H1 (cell line): ENCODE results near the gene SLCO4C1. TPM values are rescaled to one million over a fixed set of nuclear protein-coding genes. Genes with fewer than 3 reads are reported as not detected.

ENCODE experiments used
- CTCF ChIA-PET: fragments of 300-600 bp; sonication (Branson Sonifier 250); formaldehyde crosslinking; loops from one replicate; lab custom pipeline; 2021; ENCODE audit not compliant: partially characterized antibody; lab: Charles Lee
- POLR2A ChIA-PET: fragments of 300-600 bp; sonication (Branson Sonifier 250); formaldehyde crosslinking; loops from one replicate; lab custom pipeline; 2021; ENCODE audit warnings: inconsistent platforms; ENCODE audit not compliant: partially characterized antibody; lab: Charles Lee
- DNase-seq, 2 experiments: peaks; one replicate each; pipeline versions ENCODE4 v3.0.0 to v3.0.0-alpha.2; 2010 to 2022; ENCODE audit warnings: low spot score in 2 of 2, low read depth in 1 of 2, mixed read lengths in 1 of 2
- FAIRE-seq: peaks from 2 replicates; lab custom pipeline; 2011; peaks lifted over from hg19 to GRCh38; lab: Jason Lieb, UNC
- H2AFZ ChIP-seq: 2 replicates; pipeline ENCODE4 v1.8.1; 2012; ENCODE audit warnings: low read length, inconsistent platforms
- H2AK5ac ChIP-seq: 2 replicates; pipeline ENCODE4 v1.6.1; 2013; ENCODE audit warnings: low read depth, low read length
- H2BK120ac ChIP-seq: replicated peaks from 2 replicates; pipeline ENCODE3; 2013; ENCODE audit warnings: low read depth, low read length, inconsistent platforms
- H2BK12ac ChIP-seq: 2 replicates; pipeline ENCODE4 v1.6.1; 2013; ENCODE audit warnings: low read depth, low read length
- H2BK15ac ChIP-seq: 2 replicates; pipeline ENCODE4 v1.6.1; 2013; ENCODE audit warnings: low read length
- H2BK20ac ChIP-seq: 2 replicates; pipeline ENCODE4 v1.6.1; 2013; ENCODE audit warnings: low read length
- H2BK5ac ChIP-seq: 2 replicates; pipeline ENCODE4 v1.6.1; 2013; ENCODE audit warnings: low read depth, low read length
- H3K14ac ChIP-seq: 2 replicates; pipeline ENCODE4 v1.6.1; 2013; ENCODE audit warnings: inconsistent platforms; ENCODE audit not compliant: insufficient read length
- H3K18ac ChIP-seq: 2 replicates; pipeline ENCODE4 v1.6.1; 2013; ENCODE audit warnings: low read length; ENCODE audit errors: extremely low read depth
- H3K23ac ChIP-seq: 2 replicates; pipeline ENCODE4 v1.6.1; 2013; ENCODE audit warnings: inconsistent platforms; ENCODE audit not compliant: insufficient read length
- H3K23me2 ChIP-seq: 2 replicates; pipeline ENCODE4 v1.6.1; 2013; ENCODE audit warnings: low read depth, low read length
- H3K27ac ChIP-seq: 2 replicates; pipeline ENCODE4 v1.6.1; 2011; ENCODE audit warnings: low read depth, low read length, inconsistent platforms
- H3K27me3 ChIP-seq, 4 experiments: replicated peaks in 1 of 4; 1 replicate in 1 of 4; 2 replicates in 3 of 4; pipeline versions ENCODE4 v1.6.1 to v1.8.1; 2011 to 2013; ENCODE audit warnings: low read length in 3 of 4, mild to moderate bottlenecking in 3 of 4, inconsistent platforms in 2 of 4, mixed read lengths in 2 of 4, moderate library complexity in 1 of 4; ENCODE audit not compliant: control insufficient read depth in 3 of 4, insufficient read depth in 3 of 4; ENCODE audit errors: extremely low read depth in 1 of 4
- H3K36me3 ChIP-seq, 4 experiments: 2 replicates each; pipeline versions ENCODE4 v1.6.1 to v1.8.1; 2011 to 2013; ENCODE audit warnings: mild to moderate bottlenecking in 4 of 4, low read length in 3 of 4, moderate library complexity in 2 of 4, control low read depth in 1 of 4, inconsistent platforms in 1 of 4; ENCODE audit not compliant: insufficient read depth in 4 of 4, control insufficient read depth in 2 of 4
- H3K4ac ChIP-seq: replicated peaks from 2 replicates; pipeline ENCODE3; 2013; ENCODE audit warnings: low read length, low read depth, mixed read lengths, inconsistent platforms; ENCODE audit not compliant: insufficient read length
- H3K4me1 ChIP-seq, 4 experiments: replicated peaks in 1 of 4; 1 replicate in 1 of 4; 2 replicates in 3 of 4; pipeline versions ENCODE4 v1.6.1 to v1.8.1; 2011 to 2013; ENCODE audit warnings: low read length in 3 of 4, inconsistent platforms in 2 of 4, mixed read lengths in 1 of 4; ENCODE audit not compliant: insufficient read depth in 4 of 4, control insufficient read depth in 3 of 4
- H3K4me2 ChIP-seq, 2 experiments: 2 replicates each; pipeline versions ENCODE4 v1.6.1 to v1.8.1; 2011 to 2013; ENCODE audit warnings: low read depth in 2 of 2, low read length in 2 of 2, control low read depth in 1 of 2, inconsistent platforms in 1 of 2, mild to moderate bottlenecking in 1 of 2; ENCODE audit not compliant: insufficient read depth in 1 of 2
- H3K4me3 ChIP-seq, 4 experiments: fragments of 200-600, 300-600 bp in 1 of 4; sonication (generic), shearing (Covaris generic), sonication (Bioruptor Twin) in 1 of 4; 2 replicates each; pipeline versions ENCODE4 v1.5.1 to v1.8.1; 2011 to 2016; ENCODE audit warnings: low read length in 4 of 4, low read depth in 3 of 4, control low read depth in 2 of 4, inconsistent platforms in 2 of 4, mild to moderate bottlenecking in 2 of 4, mixed read lengths in 1 of 4, moderate library complexity in 1 of 4; ENCODE audit not compliant: insufficient read depth in 2 of 4; ENCODE audit errors: extremely low read depth in 1 of 4
- H3K56ac ChIP-seq: replicated peaks from 2 replicates; pipeline ENCODE3; 2013; ENCODE audit warnings: low read depth, mild to moderate bottlenecking, mixed read lengths, low read length, inconsistent platforms; ENCODE audit not compliant: insufficient read length
- H3K79me1 ChIP-seq: 2 replicates; pipeline ENCODE4 v1.6.1; 2013; ENCODE audit warnings: low read depth, low read length, control low read depth
- H3K79me2 ChIP-seq, 2 experiments: 2 replicates each; pipeline versions ENCODE4 v1.6.1 to v1.8.1; 2012 to 2013; ENCODE audit warnings: low read length in 2 of 2, mild to moderate bottlenecking in 2 of 2, inconsistent platforms in 1 of 2; ENCODE audit not compliant: insufficient read depth in 2 of 2, control insufficient read depth in 1 of 2
- H3K9ac ChIP-seq, 4 experiments: replicated peaks in 1 of 4; 1 replicate in 1 of 4; 2 replicates in 3 of 4; pipeline versions ENCODE4 v1.6.1 to v1.8.1; 2011 to 2013; ENCODE audit warnings: low read depth in 3 of 4, low read length in 3 of 4, control low read depth in 2 of 4, mild to moderate bottlenecking in 2 of 4, moderate library complexity in 2 of 4, inconsistent platforms in 1 of 4; ENCODE audit errors: extremely low read depth in 1 of 4
- H3K9me3 ChIP-seq, 2 experiments: 2 replicates each; pipeline versions ENCODE4 v1.6.1 to v1.8.1; 2012 to 2013; ENCODE audit warnings: mild to moderate bottlenecking in 2 of 2, moderate library complexity in 2 of 2, control low read depth in 1 of 2, inconsistent platforms in 1 of 2, low read depth in 1 of 2, low read length in 1 of 2, mixed read lengths in 1 of 2; ENCODE audit not compliant: insufficient read depth in 2 of 2
- H4K20me1 ChIP-seq, 2 experiments: replicated peaks in 1 of 2; 2 replicates each; pipeline versions ENCODE3 to v1.8.1; 2011 to 2013; ENCODE audit warnings: inconsistent platforms in 2 of 2, low read length in 2 of 2, mild to moderate bottlenecking in 1 of 2; ENCODE audit not compliant: insufficient read depth in 2 of 2, control insufficient read depth in 1 of 2
- H4K5ac ChIP-seq: 2 replicates; pipeline ENCODE4 v1.6.1; 2013; ENCODE audit warnings: low read length, low read depth, mixed read lengths, inconsistent platforms; ENCODE audit not compliant: insufficient read length
- H4K8ac ChIP-seq: 2 replicates; pipeline ENCODE4 v1.8.0; 2013; ENCODE audit warnings: mild to moderate bottlenecking, moderate library complexity, low read length, inconsistent platforms; ENCODE audit not compliant: insufficient read depth; ENCODE audit errors: extremely low read depth
- H4K91ac ChIP-seq: replicated peaks from 2 replicates; pipeline ENCODE3; 2013; ENCODE audit warnings: low read length, mixed read lengths, inconsistent platforms; ENCODE audit not compliant: insufficient read length
- ASH2L ChIP-seq: fragments of 200-600, 300-600 bp; sonication (generic); IDR thresholded peaks from one replicate; pipeline ENCODE4 v1.7.1; 2017; ENCODE audit warnings: low read length
- BACH1 ChIP-seq: IDR thresholded peaks from 2 replicates; pipeline ENCODE4 v1.6.1; 2012; ENCODE audit warnings: low read length, improper control_type of control experiment
- EGR1 ChIP-seq: IDR thresholded peaks from 2 replicates; pipeline ENCODE4 v1.6.1; 2011; ENCODE audit warnings: low read depth, low read length, borderline replicate concordance
- GABPA ChIP-seq: IDR thresholded peaks from 2 replicates; pipeline ENCODE4 v1.6.1; 2011; ENCODE audit warnings: mild to moderate bottlenecking, low read length, moderate library complexity, borderline replicate concordance; ENCODE audit not compliant: insufficient read depth
- HDAC2 ChIP-seq, 2 experiments: fragments of 300-600 bp in 1 of 2; sonication (generic) in 1 of 2; IDR thresholded peaks; 2 replicates each; pipeline ENCODE4 v1.6.1; 2011 to 2012; ENCODE audit warnings: low read depth in 2 of 2, low read length in 2 of 2, mild to moderate bottlenecking in 2 of 2, moderate library complexity in 2 of 2, borderline replicate concordance in 1 of 2, inconsistent platforms in 1 of 2
- MAFK ChIP-seq: IDR thresholded peaks from 2 replicates; pipeline ENCODE4 v1.6.1; 2012; ENCODE audit warnings: low read depth, mild to moderate bottlenecking, improper control_type of control experiment, low read length
- POLR2A ChIP-seq, 2 experiments: IDR thresholded peaks; 1 replicate in 1 of 2; 2 replicates in 1 of 2; pipeline ENCODE4 v1.6.1; 2011; ENCODE audit warnings: low read depth in 2 of 2, low read length in 2 of 2, mild to moderate bottlenecking in 2 of 2; ENCODE audit errors: control extremely low read depth in 1 of 2
- POU5F1 ChIP-seq: IDR thresholded peaks from 2 replicates; pipeline ENCODE4 v1.6.1; 2011; ENCODE audit warnings: low read depth, mild to moderate bottlenecking, low read length, moderate library complexity
- RBBP5 ChIP-seq: IDR thresholded peaks from 2 replicates; pipeline ENCODE4 v1.7.1; 2012; ENCODE audit warnings: low read depth, mild to moderate bottlenecking, inconsistent platforms, low read length, moderate library complexity, borderline replicate concordance
- RFX5 ChIP-seq: IDR thresholded peaks from 2 replicates; pipeline ENCODE4 v1.6.1; 2011; ENCODE audit warnings: low read depth, low read length, improper control_type of control experiment, borderline replicate concordance
- SUZ12 ChIP-seq: fragments of 200-600 bp; sonication (generic); IDR thresholded peaks from 2 replicates; pipeline ENCODE4 v1.6.1; 2012; ENCODE audit warnings: mild to moderate bottlenecking, inconsistent platforms, low read length, moderate library complexity, mixed read lengths
- ZNF274 ChIP-seq: IDR thresholded peaks from 2 replicates; pipeline ENCODE4 v1.7.0; 2012; ENCODE audit warnings: low read length, borderline replicate concordance; ENCODE audit errors: extremely low read depth
- WGBS, 2 experiments: shearing (Covaris generic) in 1 of 2; methylation state at CpG; one replicate each; pipeline versions ENCODE4 v1.1.6 to v1.1.7; 2013 to 2015; ENCODE audit warnings: low lambda C conversion rate in 2 of 2, mixed read lengths in 2 of 2, inconsistent platforms in 1 of 2, low coverage in 1 of 2, missing lambda C conversion rate in 1 of 2; ENCODE audit not compliant: insufficient replicate concordance in 2 of 2, insufficient coverage in 1 of 2, insufficient read length in 1 of 2; ENCODE audit errors: extremely low coverage in 1 of 2, missing lambda C conversion rate in 1 of 2; 5-methylcytosine and 5-hydroxymethylcytosine counted together
- polyA plus RNA-seq, 7 experiments: library from polyadenylated mRNA; depleted of rRNA in 3 of 7; stranded (reverse) in 5 of 7; unstranded in 2 of 7; fragments of >200 nt in 5 of 7; fragments of 200-250 nt in 2 of 7; gene quantifications; 1 replicate in 5 of 7; 2 replicates in 1 of 7; 4 replicates in 1 of 7; pipeline versions ENCODE4 v1.2.1 to v1.2.3, GENCODE V29; 2011 to 2013; ENCODE audit warnings: missing spikeins in 2 of 7, mixed read lengths in 2 of 7
- total RNA-seq: library from RNA; stranded (reverse); fragmentation: NEBNext Ultra II Directional; extraction: Animal tissue kit (Norgen Biotek cat#: 25700); gene quantifications from 2 replicates; pipeline ENCODE4 v1.2.1, GENCODE V29; 2021

SLCO4C1 gene
- total and polyA plus RNA-seq, 2 of the 8 experiments (the other 6 are each of a cell fraction or from before 2014, with no cell fraction given): 1.3 to 4.9 TPM

DNA sequence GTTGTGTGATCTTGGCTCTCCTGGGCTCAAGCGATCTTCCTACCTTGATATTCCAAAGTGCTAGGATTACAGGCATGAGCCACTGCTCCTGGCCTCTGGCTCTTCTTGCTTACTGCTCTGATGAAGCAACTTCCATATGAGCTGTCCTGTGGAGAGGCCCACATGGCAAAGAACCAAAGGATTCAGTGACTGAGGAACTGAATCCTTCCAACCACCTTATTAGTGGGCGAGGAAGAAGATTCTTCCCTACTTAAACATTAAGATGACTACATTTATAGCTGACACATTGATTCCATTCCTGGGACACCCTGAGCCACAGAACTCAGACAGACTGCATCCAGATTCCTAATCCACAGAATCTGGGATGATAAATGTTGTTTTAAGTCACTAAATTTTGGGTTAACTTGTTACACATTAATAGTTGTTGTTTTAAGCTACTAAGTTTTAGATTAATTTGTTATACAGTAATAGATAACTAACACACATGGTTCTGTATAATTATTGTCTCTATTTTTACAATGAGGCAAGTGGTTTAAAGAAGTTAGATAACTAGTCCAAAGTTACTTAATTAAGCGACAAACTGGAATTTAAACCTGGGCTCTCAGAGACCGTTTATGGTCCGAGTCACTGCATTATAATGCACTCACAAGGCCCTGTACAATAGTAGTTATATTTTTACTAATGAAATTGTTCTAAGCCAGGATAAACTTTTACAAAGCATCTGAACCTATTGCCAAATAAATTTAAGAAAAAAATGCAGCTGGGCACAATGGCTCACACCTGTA is 16.7 kb upstream of the SLCO4C1 start:
- Histone ChIP-seq H2BK5ac (no peak overlapping the region), H4K5ac (no peak overlapping the region), H3K27ac (no peak overlapping the region), H4K8ac (no peak overlapping the region), H4K20me1 (no peaks in the 10 kb centered on the region), H3K79me1 (no peaks in the 10 kb centered on the region), H3K14ac (no peak overlapping the region), H3K9me3 (no peaks in the 10 kb centered on the region), H3K18ac (no peak overlapping the region), H3K4me1 (no peaks in the 10 kb centered on the region), H3K36me3 (no peaks in the 10 kb centered on the region), H2BK15ac (no peak overlapping the region), H3K9ac (no peak overlapping the region), H2AFZ (no peak overlapping the region), H4K91ac (no peak overlapping the region), H2AK5ac (no peak overlapping the region), H2BK12ac (no peak overlapping the region), H3K23ac (no peak overlapping the region), H3K4me2 (no peak overlapping the region), H3K56ac (no peak overlapping the region), H3K23me2 (no peaks in the 10 kb centered on the region), H3K4ac (no peak overlapping the region), H3K79me2 (no peaks in the 10 kb centered on the region), H3K4me3 (no peak overlapping the region), H3K27me3 (no peaks in the 10 kb centered on the region), H2BK20ac (no peak overlapping the region), H2BK120ac (no peak overlapping the region)
- 93% methylated on average over 5 of the region's 5 CpGs; no CpG with 5 or more reads in 1 of the 2 experiments for WGBS, 2 experiments
- ChIA-PET CTCF (interaction anchor here (1.2 to 2.2 kb wide), 2 partner anchors 15 to 17 kb away, joined by 3 to 6 read pairs; partner anchors contain the start of gene SLCO4C1), POLR2A (no interaction called here)
- DNase-seq (no peak), FAIRE-seq (no peak)
- TF ChIP-seq RFX5 (no peak), SUZ12 (no peak), ASH2L (no peak), ZNF274 (no peak), EGR1 (no peak), MAFK (no peak), POU5F1 (no peak), POLR2A (IDR thresholded peaks at IDR 0.05; ENCODE audit: control extremely low read depth in 1 of 2, low read depth in 2 of 2, low read length in 2 of 2) (no peak), BACH1 (no peak), RBBP5 (no peak), GABPA (no peak), HDAC2 (IDR thresholded peaks at IDR 0.05; ENCODE audit: borderline replicate concordance in 1 of 2, low read depth in 2 of 2, low read length in 2 of 2) (no peak)
